Caki2 (cell line): Measurements from ENCODE around the gene ADH5. TPM values are rescaled to one million over a fixed set of nuclear protein-coding genes. Genes with fewer than 3 reads are reported as not detected.
"Not testable (repeated sequence)": the region's sequence is repeated elsewhere in the genome, so short reads cannot be mapped to it uniquely, and the experiment has no call there.

Experiments
- DNase-seq: peaks from one replicate; pipeline ENCODE4 v3.0.0-alpha.2; 2015; ENCODE audit warnings: low read depth
- in situ Hi-C: cut with HindIII; loops from 2 replicates; pipeline ENCODE4 v1.10.0; 2016; ENCODE audit warnings: low sequenced_read_pairs, low pct_unique_long_range_greater_than_20kb, mixed read lengths
- total RNA-seq: library from RNA; depleted of rRNA; stranded (reverse); fragments of >200 nt; shearing (Covaris generic); gene quantifications from 2 replicates; pipeline ENCODE4 v1.2.3, GENCODE V29; 2014; ENCODE audit warnings: low replicate concordance

Gene ADH5
- total RNA-seq, 1 experiment from 2014 or later, result 206 TPM

DNA sequence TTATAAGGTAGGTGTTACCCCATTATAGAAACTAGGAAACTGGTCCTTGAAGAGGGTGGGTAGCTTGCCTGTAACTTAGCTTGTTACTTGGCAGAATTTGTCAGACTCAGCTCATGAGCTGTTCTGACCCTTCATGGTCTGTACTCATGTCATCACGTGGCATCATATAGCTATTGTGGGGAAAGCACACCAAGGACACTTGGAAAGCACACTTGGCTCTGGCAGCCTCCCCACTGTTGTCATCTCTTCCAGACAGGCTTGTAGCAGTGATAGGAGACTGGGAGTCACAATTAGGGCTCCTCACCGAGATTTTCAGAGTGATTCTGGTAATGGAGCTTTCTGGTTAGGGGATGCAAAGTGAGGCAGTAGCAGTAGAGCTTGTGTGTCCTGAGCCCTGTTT lies 30.4 kb downstream of the ADH5 start:
- in situ Hi-C loops, result no loop called here

DNA sequence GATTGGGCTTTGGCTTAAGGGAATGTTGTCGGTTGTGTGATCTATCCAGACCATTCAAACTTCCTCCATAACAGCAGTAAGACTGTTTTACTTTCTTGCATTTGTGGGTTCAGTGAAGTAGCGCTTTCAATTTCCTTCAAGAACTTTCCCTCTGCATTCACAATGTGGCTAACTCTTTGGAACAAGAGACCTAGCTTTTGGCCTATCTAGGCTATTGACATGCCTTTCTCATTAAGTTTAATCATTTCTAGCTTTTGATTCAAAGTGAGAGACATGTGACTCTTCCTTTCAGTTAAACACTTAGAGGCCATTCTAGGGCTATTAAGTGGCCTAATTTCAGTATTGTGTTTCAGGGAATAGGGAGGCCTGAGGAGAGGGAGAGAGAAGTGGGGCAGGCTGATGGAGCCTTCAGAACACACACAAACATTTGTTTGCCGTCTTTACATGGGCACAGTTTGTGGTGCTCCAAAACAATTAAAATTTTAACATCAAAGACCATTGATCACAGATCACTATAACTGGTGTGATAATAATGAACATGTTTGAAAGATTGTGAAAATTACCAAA lies 34.1 kb downstream of the ADH5 start:
- in situ Hi-C loops, result no loop called here
- no peak for DNase-seq

More for the DNA sequence above, 30.4 kb downstream of the ADH5 start:
- no peak for DNase-seq

GRCh38 chr4:99052902-99053301 lies 35.7 kb downstream of the ADH5 start:
- DNase-seq, result no peak
- in situ Hi-C loops, result no loop called here

- DNase-seq, result no peak
- in situ Hi-C loops, result no loop called here
Measured at GRCh38 chr4:99047710-99048109, 40.9 kb downstream of the ADH5 start.

GRCh38 chr4:99043346-99043745 lies 45.2 kb downstream of the ADH5 start:
- in situ Hi-C loops, result no loop called here

DNA sequence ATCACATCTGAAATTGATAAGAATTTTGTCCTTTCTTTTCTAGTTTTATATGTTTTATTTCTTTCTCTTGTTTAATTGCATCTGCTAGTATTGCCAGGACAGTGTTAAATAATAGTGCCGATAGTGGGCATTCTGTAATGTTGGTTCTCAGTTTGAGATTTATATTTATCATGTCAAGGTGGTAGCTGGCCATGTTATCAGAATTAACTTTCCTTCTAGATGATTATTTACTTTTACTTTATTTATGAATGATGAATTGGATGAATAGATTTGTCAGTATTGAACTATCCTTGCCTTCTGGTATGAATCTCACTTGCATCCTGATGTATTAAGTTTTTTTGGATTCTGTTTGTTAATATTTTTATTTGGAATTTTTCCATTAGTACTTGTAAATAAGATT lies 50.4 kb downstream of the ADH5 start:
- no peak for DNase-seq
- in situ Hi-C loops, result no loop called here

More at GRCh38 chr4:99043346-99043745, 45.2 kb downstream of the ADH5 start:
- DNase-seq, result no peak

GRCh38 chr4:99033956-99034355 lies 54.6 kb downstream of the ADH5 start:
- DNase-seq, result no peak
- in situ Hi-C loops, result no loop called here

DNA sequence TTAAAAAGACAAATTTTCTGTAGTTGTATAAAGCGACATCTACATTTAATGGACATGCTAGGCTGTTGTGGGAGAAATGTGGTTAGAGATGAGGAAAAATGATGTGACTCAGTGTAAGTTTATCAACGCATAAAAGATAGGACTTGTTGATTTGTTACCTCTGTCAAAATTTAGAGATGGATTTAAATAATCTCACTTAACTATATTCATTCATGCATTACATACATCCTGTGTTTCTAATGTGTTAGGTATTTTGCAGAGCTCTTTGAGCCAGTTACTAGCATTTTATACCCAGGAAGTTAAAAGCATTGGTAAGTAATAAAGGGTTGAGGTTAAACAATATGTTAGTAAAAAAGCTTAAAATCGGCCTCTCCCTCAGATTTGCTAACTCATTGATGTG lies 58.7 kb downstream of the ADH5 start:
- in situ Hi-C loops, result no loop called here
- no peak for DNase-seq

- in situ Hi-C loops, result no loop called here
Measured at GRCh38 chr4:99029018-99029735, 59.4 kb downstream of the ADH5 start.

DNA sequence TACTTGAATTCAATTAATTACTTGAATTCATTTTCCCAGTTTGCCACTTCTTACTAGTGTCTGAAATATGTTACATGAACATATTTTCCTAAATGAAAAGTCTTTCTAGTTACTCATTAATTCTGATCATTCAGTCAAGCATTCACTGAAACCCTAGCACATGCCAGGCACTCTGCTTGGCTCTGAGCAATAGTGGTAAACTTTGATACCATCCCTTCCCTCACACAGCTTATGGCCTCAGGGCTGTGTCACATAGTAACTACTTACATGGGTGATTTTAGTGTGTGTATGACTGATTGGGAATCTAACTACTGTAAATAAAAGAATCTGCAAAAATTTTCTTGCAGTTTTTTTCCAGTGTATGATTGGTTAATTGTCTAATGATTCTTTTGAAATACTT lies 60.4 kb downstream of the ADH5 start:
- in situ Hi-C loops, result no loop called here
- peak; percentile 13 for DNase-seq

More at GRCh38 chr4:99029018-99029735, 59.4 kb downstream of the ADH5 start:
- no peak for DNase-seq

DNA sequence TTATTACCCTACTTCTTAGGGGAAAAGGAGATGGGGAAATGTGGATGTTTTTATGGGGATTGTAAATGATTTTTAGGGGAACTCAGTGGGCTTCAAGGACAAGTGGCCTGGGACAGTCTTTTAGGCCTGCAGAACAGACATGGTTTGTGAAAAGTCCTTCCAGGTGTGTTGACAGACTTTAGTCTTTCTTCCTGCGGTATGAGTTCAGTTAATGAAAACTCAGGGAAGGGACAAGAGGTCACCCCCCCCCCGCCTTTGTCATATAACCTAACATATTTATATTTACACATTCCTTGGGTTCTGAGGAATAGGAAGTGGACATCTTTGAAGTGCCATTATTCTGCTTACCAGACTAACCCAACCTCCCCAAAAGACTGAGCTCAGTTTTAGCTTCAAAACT lies 61.3 kb downstream of the ADH5 start:
- in situ Hi-C loops, result no loop called here
- DNase-seq, result no peak

- in situ Hi-C loops, result no loop called here
- DNase-seq, result no peak
Measured at GRCh38 chr4:99025506-99025905, 63.1 kb downstream of the ADH5 start.

DNA sequence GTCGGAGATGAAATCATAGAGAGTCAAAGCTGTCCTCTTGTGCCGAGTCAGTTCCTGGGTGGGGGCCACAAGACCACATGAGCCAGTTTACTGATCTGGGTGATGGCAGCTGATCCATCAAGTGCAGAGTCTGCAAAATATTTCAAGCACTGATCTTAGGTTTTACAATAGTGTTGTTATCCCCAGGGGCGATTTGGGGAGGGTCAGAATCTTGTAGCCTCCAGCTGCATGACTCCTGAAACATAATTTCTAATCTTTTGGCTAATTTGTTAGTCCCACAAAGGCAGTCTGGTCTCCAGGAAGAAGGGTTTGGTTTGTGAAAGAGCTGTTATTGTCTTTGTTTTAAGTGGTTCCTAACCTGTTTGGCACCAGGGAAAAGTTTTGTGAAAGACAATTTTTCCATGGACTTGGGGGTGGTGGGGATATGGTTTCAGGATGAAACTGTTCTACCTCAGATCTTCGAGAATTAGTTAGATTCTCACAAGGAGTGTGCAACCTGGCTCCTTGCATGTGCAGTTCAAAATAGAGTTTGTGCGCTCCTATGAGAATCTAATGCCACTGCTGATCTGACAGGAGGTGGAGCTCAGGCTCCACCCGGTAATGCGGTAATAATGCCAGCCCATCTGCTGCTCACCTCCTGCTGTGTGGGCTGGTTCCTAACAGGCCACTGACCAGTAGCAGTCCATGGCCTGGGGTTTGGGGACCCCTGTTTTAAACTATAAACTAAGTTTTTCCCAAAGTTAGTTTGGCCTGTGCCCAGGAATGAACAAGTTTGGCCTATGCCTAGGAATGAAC lies 63.9 kb downstream of the ADH5 start:
- DNase-seq, result no peak
- in situ Hi-C loops, result no loop called here

- in situ Hi-C loops, result not testable (repeated sequence)
Measured at GRCh38 chr4:99023800-99024251, 64.8 kb downstream of the ADH5 start.

GRCh38 chr4:99022566-99022965 lies 66.0 kb downstream of the ADH5 start:
- in situ Hi-C loops, result no loop called here
- no peak for DNase-seq

More at GRCh38 chr4:99023800-99024251, 64.8 kb downstream of the ADH5 start:
- DNase-seq, result not testable (repeated sequence)

DNA sequence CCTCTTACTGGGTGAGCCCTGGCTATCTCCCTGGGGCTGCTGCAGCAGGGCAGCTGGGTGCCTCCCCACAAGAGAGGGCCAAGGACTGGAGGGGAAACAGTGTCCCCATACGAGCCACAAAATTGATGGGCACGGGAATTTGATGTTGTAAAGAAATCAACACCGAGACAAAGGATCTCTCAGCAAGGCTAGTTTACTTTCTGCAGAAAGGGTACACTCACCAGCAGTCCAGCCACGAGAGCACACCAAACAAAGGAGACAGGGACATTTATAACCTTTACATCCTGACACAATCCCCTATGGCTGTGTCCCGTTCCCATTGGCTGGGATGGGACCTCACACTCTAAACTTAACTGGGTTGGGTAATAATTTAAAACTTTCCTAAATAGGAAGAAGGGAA lies 67.2 kb downstream of the ADH5 start:
- DNase-seq, result no peak
- in situ Hi-C loops, result no loop called here
